Upper lobe of right lung (tissue), 1 donor: Measurements from ENCODE around the gene SORBS1. TPM values are rescaled to one million over a fixed set of nuclear protein-coding genes. Genes with fewer than 3 reads are reported as not detected.

ENCODE experiments used
- ATAC-seq: fragments of 200-7000 bp; cut with Tn5 transposase; one replicate; pipeline ENCODE4 v1.9.1; 2020; ENCODE audit warnings: mild to moderate bottlenecking, moderate library complexity
- DNase-seq: peaks from one replicate; pipeline ENCODE4 v3.0.0-alpha.2; 2020
- H3K27ac ChIP-seq: fragments of 200-600 bp; one replicate; pipeline ENCODE4 v1.8.0; 2022
- H3K27me3 ChIP-seq: fragments of 200-600 bp; one replicate; pipeline ENCODE4 v1.8.0; 2022; ENCODE audit warnings: mild to moderate bottlenecking
- H3K36me3 ChIP-seq: fragments of 200-600 bp; one replicate; pipeline ENCODE4 v1.8.0; 2022
- H3K4me1 ChIP-seq: fragments of 200-600 bp; one replicate; pipeline ENCODE4 v1.8.0; 2022
- H3K4me3 ChIP-seq: fragments of 200-600 bp; one replicate; pipeline ENCODE4 v1.8.0; 2022; ENCODE audit warnings: mild to moderate bottlenecking
- H3K9me3 ChIP-seq: fragments of 200-600 bp; one replicate; pipeline ENCODE4 v1.8.0; 2022
- CTCF ChIP-seq: fragments of 200-600 bp; IDR thresholded peaks from one replicate; pipeline ENCODE4 v1.8.0; 2022; ENCODE audit warnings: antibody characterized with exemption
- intact Hi-C: fragments of 100-400 bp; cut with DNase I; formaldehyde crosslinking; loops from one replicate; pipeline ENCODE4 v1.11.0; 2022
- total RNA-seq: library from RNA; stranded (reverse); fragmentation: NEBNext Ultra II Directional; extraction: Animal tissue kit (Norgen Biotek cat#: 25700); gene quantifications from one replicate; pipeline ENCODE4 v1.2.1, GENCODE V29; 2021
- donor health status: DM: no; HTN: yes; CAD: no; lungs with severe emphysema.

Gene SORBS1
- total RNA-seq, 1 donor from 2014 or later, result 50.7 TPM

- Histone ChIP-seq H3K4me3 (no peak overlapping the region), H3K27ac (no peak overlapping the region), H3K9me3 (no peaks in the 10 kb centered on the region), H3K4me1 (peaks cover 81% of the 10 kb centered on the region), H3K27me3 (no peaks in the 10 kb centered on the region), H3K36me3 (no peaks in the 10 kb centered on the region)
- no peak for TF ChIP-seq CTCF
- DNase-seq (no peak), ATAC-seq (no peak)
- intact Hi-C loops, result no loop called here
These were observed 284.0 kb downstream of the SORBS1 start for GRCh38 chr10:95277201-95277570.

GRCh38 chr10:95276367-95277200 is 284.6 kb downstream of the SORBS1 start:
- DNase-seq, result no peak
- Histone ChIP-seq H3K36me3 (peaks cover under 1% of the 10 kb centered on the region), H3K4me3 (no peak overlapping the region), H3K27me3 (no peaks in the 10 kb centered on the region), H3K27ac (peak overlapping the region; percentile 67), H3K4me1 (peaks cover 81% of the 10 kb centered on the region), H3K9me3 (no peaks in the 10 kb centered on the region)
- peak; percentile 73 for ATAC-seq
- no peak for TF ChIP-seq CTCF
- intact Hi-C loops, result no loop called here

DNA sequence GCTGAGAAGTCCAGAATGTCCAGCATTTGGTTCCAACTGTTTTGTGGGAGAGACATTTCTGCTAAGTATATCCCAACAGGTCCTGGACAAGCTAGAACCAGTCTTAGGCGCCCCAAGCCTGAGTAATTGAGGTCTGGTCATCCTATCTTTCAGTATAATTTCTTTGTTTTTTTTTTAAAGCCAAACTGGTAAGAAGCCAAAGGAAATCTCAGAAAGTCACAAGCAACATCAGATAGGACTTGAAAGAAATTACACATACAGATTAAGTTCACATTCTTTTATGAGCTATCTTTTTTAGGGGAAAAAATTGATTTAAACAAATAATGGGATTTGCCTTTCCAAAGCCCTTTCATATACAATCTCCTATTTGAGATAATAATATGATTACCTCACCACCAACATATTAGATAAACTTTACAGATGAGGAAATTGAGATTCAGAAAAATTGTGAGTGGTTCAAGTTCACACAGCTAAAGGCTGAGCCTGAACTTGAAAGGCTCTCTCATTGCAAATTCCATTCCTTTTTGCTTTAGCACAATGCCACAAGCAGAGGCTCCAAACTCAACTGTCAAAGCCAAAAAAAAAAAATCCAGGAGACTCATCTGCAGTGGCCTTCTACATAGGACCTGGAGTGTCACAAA is 285.3 kb downstream of the SORBS1 start:
- no peak for ATAC-seq

GRCh38 chr10:95273393-95274312 is 287.5 kb downstream of the SORBS1 start:
- Histone ChIP-seq H3K4me1 (peaks cover 58% of the 10 kb centered on the region), H3K27ac (peak overlapping the region; percentile 67), H3K4me3 (no peak overlapping the region), H3K36me3 (peaks cover 20% of the 10 kb centered on the region), H3K27me3 (no peaks in the 10 kb centered on the region), H3K9me3 (no peaks in the 10 kb centered on the region)
- ATAC-seq, result peak; percentile 72
- intact Hi-C loops, result no loop called here
- no peak for TF ChIP-seq CTCF
- no peak for DNase-seq

More for the DNA sequence above, 285.3 kb downstream of the SORBS1 start:
- DNase-seq, result no peak
- intact Hi-C loops, result no loop called here
- H3K9me3 ChIP-seq, result no peaks in the 10 kb centered on the region
- peaks cover 73% of the 10 kb centered on the region for H3K4me1 ChIP-seq
- TF ChIP-seq CTCF, result no peak
- no peak overlapping the region for H3K4me3 ChIP-seq
- H3K36me3 ChIP-seq, result peaks cover 6% of the 10 kb centered on the region
- peak overlapping the region; percentile 67 for H3K27ac ChIP-seq
- H3K27me3 ChIP-seq, result no peaks in the 10 kb centered on the region

DNA sequence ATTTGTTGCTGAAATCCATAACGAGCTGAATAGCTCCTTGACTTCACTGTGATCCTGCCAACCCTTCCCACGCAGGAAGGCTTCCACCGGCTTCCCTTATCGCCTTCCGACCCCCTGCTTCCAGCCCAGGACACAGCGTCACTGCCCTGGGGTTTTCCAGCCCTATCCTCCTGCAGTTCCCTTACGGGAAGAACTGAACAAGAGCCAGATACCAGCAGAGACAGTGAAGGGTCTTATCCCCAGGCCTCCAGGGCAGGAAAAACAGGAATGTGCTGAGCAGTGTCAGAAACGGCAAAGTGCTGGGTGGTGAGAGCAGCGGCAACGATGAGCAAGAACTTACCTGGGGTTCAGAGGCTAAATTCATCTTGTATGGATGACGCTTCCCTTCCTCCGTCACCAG is 292.7 kb downstream of the SORBS1 start:
- ATAC-seq (peak; percentile 42), DNase-seq (no peak)
- H3K4me1 ChIP-seq, result peaks cover 42% of the 10 kb centered on the region
- intact Hi-C loops, result no loop called here
- TF ChIP-seq CTCF, result no peak
- H3K4me3 ChIP-seq, result no peak overlapping the region
- H3K9me3 ChIP-seq, result no peaks in the 10 kb centered on the region
- H3K27me3 ChIP-seq, result no peaks in the 10 kb centered on the region
- peaks cover 39% of the 10 kb centered on the region for H3K36me3 ChIP-seq
- H3K27ac ChIP-seq, result peak overlapping the region; percentile 71
